Fibroblast of lung (primary cell): Measurements from ENCODE around the gene TRPC4AP. TPM values are rescaled to one million over a fixed set of nuclear protein-coding genes. Genes with fewer than 3 reads are reported as not detected.

Source experiments
- DNase-seq, 2 donors: peaks; one replicate each; pipeline versions ENCODE4 v3.0.0 to v3.0.0-alpha.2; 2010; ENCODE audit warnings: low read depth in 2 of 2
- H2AFZ ChIP-seq: 2 replicates; pipeline ENCODE4 v1.5.1; 2012; ENCODE audit warnings: low read length, control low read depth, inconsistent platforms
- H3K27ac ChIP-seq: 2 replicates; pipeline ENCODE4 v1.5.1; 2011; ENCODE audit warnings: low read length, control low read depth; ENCODE audit not compliant: insufficient read depth
- H3K27me3 ChIP-seq: 2 replicates; pipeline ENCODE4 v1.5.1; 2011; ENCODE audit warnings: mild to moderate bottlenecking, low read length; ENCODE audit not compliant: control insufficient read depth, insufficient read depth
- H3K36me3 ChIP-seq: 2 replicates; pipeline ENCODE4 v1.5.1; 2011; ENCODE audit warnings: low read length; ENCODE audit not compliant: control insufficient read depth, insufficient read depth
- H3K4me1 ChIP-seq: 2 replicates; pipeline ENCODE4 v1.5.1; 2011; ENCODE audit warnings: low read length; ENCODE audit not compliant: control insufficient read depth, insufficient read depth; ENCODE audit errors: extremely low read depth
- H3K4me2 ChIP-seq: 2 replicates; pipeline ENCODE4 v1.5.1; 2011; ENCODE audit warnings: low read length, control low read depth; ENCODE audit not compliant: insufficient read depth; ENCODE audit errors: extremely low read depth
- H3K4me3 ChIP-seq, 4 experiments: fragments of 200-600 bp in 1 of 4; sonication (generic) in 1 of 4; replicated peaks in 1 of 4; 2 replicates each; pipeline ENCODE4 v1.5.1; 2011 to 2016; ENCODE audit warnings: low read length in 4 of 4, low read depth in 3 of 4, mild to moderate bottlenecking in 3 of 4, control low read depth in 2 of 4, inconsistent platforms in 1 of 4, mixed read lengths in 1 of 4; ENCODE audit not compliant: insufficient read depth in 1 of 4; ENCODE audit errors: control extremely low read depth in 1 of 4
- H3K79me2 ChIP-seq: 2 replicates; pipeline ENCODE4 v1.5.1; 2012; ENCODE audit warnings: mild to moderate bottlenecking, low read length, inconsistent platforms; ENCODE audit not compliant: control insufficient read depth, insufficient read depth
- H3K9ac ChIP-seq: 2 replicates; pipeline ENCODE4 v1.5.1; 2011; ENCODE audit warnings: mild to moderate bottlenecking, low read length, control low read depth; ENCODE audit not compliant: insufficient read depth
- H3K9me3 ChIP-seq: 2 replicates; pipeline ENCODE4 v1.5.1; 2012; ENCODE audit warnings: low read depth, low read length; ENCODE audit not compliant: control insufficient read depth, insufficient read depth
- H4K20me1 ChIP-seq: 2 replicates; pipeline ENCODE4 v1.5.1; 2011; ENCODE audit warnings: low read length; ENCODE audit not compliant: control insufficient read depth, insufficient read depth; ENCODE audit errors: extremely low read depth
- EZH2 ChIP-seq: IDR thresholded peaks from 2 replicates; pipeline ENCODE4 v1.5.1; 2012; ENCODE audit warnings: low read length, control low read depth, mild to moderate bottlenecking; ENCODE audit errors: missing control alignments
- polyA plus RNA-seq, 2 donors: library from polyadenylated mRNA; depleted of rRNA in 1 of 2; stranded (reverse) in 1 of 2; unstranded in 1 of 2; fragments of >200 nt; gene quantifications; 2 replicates each; pipeline ENCODE4 v1.2.1, GENCODE V29; 2011 to 2012; ENCODE audit warnings: missing spikeins in 1 of 2
- total RNA-seq: library from RNA; depleted of rRNA; stranded (reverse); fragments of >200 nt; gene quantifications from 2 replicates; pipeline ENCODE4 v1.2.1, GENCODE V29; 2014
- TF ChIP-seq, protein P1 (sequence below), 2 donors: IDR thresholded peaks in 1 of 2; conservative IDR thresholded peaks in 1 of 2; 1 replicate in 1 of 2; 2 replicates in 1 of 2; pipeline ENCODE4 v1.5.1; 2011 to 2012; ENCODE audit warnings: low read length in 2 of 2, control low read depth in 1 of 2, inconsistent platforms in 1 of 2, low read depth in 1 of 2, mild to moderate bottlenecking in 1 of 2

TRPC4AP gene
- total and polyA plus RNA-seq, 2 donors (not counting 1 experiment from before 2014, with no cell fraction given): 63.1 to 89.7 TPM

DNA sequence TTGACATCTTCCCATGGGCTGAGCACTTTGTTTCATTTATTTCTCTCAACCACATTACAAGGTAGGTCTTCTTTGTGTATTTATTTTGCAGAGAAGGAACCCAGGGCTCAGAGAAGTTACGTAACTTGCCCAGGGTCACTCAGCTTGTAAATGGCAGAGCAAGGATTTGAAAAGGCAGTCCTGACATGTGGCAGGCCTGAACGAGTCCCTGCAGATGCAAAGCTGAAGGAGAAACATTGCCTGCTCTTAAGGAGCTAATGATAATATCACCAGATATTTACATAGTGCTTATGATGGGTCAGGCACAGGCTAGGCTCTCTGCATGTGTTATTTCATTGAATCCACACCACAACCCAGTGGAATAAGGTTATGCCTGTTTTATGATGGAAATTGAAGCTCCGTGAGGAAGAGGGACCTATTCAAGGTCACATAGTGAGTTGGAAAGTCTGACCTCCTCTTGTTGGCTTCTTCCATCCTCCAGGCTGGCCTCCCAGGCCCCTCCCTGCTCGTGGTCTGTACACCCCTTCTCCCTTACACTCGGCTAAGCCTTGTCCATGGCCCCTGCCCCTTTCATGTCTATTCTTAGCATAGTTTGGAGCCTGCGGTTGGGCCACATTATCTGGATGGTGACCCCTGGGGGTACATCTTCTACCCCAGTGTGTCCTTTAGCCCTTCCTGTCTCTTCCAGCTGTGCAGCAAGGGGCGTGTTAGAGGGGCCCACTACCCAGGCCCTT is 124.4 kb downstream of the TRPC4AP start:
- no peaks in the 10 kb centered on the region for H3K36me3 ChIP-seq
- H3K9me3 ChIP-seq: no peaks in the 10 kb centered on the region
- TF ChIP-seq, protein P1, sequence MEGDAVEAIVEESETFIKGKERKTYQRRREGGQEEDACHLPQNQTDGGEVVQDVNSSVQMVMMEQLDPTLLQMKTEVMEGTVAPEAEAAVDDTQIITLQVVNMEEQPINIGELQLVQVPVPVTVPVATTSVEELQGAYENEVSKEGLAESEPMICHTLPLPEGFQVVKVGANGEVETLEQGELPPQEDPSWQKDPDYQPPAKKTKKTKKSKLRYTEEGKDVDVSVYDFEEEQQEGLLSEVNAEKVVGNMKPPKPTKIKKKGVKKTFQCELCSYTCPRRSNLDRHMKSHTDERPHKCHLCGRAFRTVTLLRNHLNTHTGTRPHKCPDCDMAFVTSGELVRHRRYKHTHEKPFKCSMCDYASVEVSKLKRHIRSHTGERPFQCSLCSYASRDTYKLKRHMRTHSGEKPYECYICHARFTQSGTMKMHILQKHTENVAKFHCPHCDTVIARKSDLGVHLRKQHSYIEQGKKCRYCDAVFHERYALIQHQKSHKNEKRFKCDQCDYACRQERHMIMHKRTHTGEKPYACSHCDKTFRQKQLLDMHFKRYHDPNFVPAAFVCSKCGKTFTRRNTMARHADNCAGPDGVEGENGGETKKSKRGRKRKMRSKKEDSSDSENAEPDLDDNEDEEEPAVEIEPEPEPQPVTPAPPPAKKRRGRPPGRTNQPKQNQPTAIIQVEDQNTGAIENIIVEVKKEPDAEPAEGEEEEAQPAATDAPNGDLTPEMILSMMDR (conservative IDR thresholded peaks at IDR 0.05 in 1 of 2, IDR thresholded peaks at IDR 0.05 in 1 of 2; ENCODE audit: low read depth in 1 of 2, low read length in 2 of 2): no peak
- TF ChIP-seq EZH2: no peak
- no peak overlapping the region for H3K9ac ChIP-seq
- no peak overlapping the region for H3K27ac ChIP-seq
- H3K4me1 ChIP-seq: no peaks in the 10 kb centered on the region
- no peaks in the 10 kb centered on the region for H3K79me2 ChIP-seq
- H2AFZ ChIP-seq: no peak overlapping the region
- H4K20me1 ChIP-seq: no peaks in the 10 kb centered on the region
- no peak for DNase-seq
- no peak overlapping the region for H3K4me2 ChIP-seq
- peaks cover 2% of the 10 kb centered on the region for H3K27me3 ChIP-seq
- H3K4me3 ChIP-seq: no peak overlapping the region

DNA sequence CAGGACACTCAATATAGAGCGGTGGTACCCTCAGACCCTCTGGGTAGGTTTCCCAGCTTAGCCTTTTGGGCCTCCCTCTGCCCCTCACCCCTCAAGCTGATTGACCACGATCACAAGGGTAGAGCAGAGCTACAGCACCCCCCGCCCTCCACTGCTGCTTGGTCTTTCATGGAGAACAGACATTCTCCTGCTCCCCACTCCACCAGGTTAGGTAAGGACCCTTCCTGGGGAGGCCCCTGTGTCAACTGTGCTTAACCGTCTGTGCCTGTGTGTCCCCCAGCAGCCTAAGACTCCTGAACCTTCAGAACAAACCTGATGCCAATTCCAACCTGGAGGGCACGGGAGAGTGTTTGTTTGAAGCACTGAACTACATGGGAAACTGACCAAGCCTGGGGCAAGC is 125.2 kb downstream of the TRPC4AP start:
- no peak for DNase-seq
- H3K27ac ChIP-seq: no peak overlapping the region
- H3K36me3 ChIP-seq: no peaks in the 10 kb centered on the region
- H3K4me3 ChIP-seq: no peak overlapping the region
- no peak for TF ChIP-seq EZH2
- TF ChIP-seq, protein P1 (conservative IDR thresholded peaks at IDR 0.05 in 1 of 2, IDR thresholded peaks at IDR 0.05 in 1 of 2; ENCODE audit: low read depth in 1 of 2, low read length in 2 of 2): no peak
- no peak overlapping the region for H3K9ac ChIP-seq
- H2AFZ ChIP-seq: no peak overlapping the region
- H3K9me3 ChIP-seq: no peaks in the 10 kb centered on the region
- H4K20me1 ChIP-seq: no peaks in the 10 kb centered on the region
- H3K4me2 ChIP-seq: no peak overlapping the region
- no peaks in the 10 kb centered on the region for H3K27me3 ChIP-seq
- H3K4me1 ChIP-seq: no peaks in the 10 kb centered on the region
- H3K79me2 ChIP-seq: no peaks in the 10 kb centered on the region

DNA sequence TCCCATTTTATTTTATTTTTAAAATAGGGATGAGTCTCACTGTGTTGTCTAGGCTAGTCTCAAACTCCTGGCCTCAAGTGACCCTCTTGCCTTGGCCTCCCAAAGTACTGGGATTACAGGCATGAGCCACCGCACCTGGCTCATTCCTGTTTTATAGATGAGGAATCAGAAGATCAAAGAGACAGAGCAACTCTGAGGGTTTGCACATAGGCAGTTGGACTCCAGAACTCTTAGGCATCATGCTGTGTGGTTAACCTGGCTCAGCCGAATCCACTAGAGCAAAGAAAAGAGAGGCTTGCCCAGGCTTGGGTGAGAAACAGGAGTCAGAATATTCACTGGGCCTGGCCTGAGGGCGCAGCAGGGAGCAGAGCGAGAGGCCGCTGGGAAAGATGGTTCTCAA is 127.6 kb downstream of the TRPC4AP start:
- no peak overlapping the region for H3K4me2 ChIP-seq
- H3K4me1 ChIP-seq: no peaks in the 10 kb centered on the region
- H3K9ac ChIP-seq: no peak overlapping the region
- H3K27me3 ChIP-seq: no peaks in the 10 kb centered on the region
- no peaks in the 10 kb centered on the region for H3K36me3 ChIP-seq
- no peak for DNase-seq
- no peak overlapping the region for H3K27ac ChIP-seq
- H3K9me3 ChIP-seq: no peaks in the 10 kb centered on the region
- H3K4me3 ChIP-seq: no peak overlapping the region
- no peaks in the 10 kb centered on the region for H3K79me2 ChIP-seq
- H4K20me1 ChIP-seq: no peaks in the 10 kb centered on the region
- no peak overlapping the region for H2AFZ ChIP-seq
- TF ChIP-seq, protein P1 (conservative IDR thresholded peaks at IDR 0.05 in 1 of 2, IDR thresholded peaks at IDR 0.05 in 1 of 2; ENCODE audit: low read depth in 1 of 2, low read length in 2 of 2): no peak
- no peak for TF ChIP-seq EZH2
